Cerebellar cortex (tissue), 1 donor: ENCODE results near the gene HOXA3.

Source experiments
- DNase-seq: peaks from one replicate; pipeline ENCODE4 v3.0.0-alpha.2; 2015; ENCODE audit warnings: low spot score

HOXA3 gene

DNA sequence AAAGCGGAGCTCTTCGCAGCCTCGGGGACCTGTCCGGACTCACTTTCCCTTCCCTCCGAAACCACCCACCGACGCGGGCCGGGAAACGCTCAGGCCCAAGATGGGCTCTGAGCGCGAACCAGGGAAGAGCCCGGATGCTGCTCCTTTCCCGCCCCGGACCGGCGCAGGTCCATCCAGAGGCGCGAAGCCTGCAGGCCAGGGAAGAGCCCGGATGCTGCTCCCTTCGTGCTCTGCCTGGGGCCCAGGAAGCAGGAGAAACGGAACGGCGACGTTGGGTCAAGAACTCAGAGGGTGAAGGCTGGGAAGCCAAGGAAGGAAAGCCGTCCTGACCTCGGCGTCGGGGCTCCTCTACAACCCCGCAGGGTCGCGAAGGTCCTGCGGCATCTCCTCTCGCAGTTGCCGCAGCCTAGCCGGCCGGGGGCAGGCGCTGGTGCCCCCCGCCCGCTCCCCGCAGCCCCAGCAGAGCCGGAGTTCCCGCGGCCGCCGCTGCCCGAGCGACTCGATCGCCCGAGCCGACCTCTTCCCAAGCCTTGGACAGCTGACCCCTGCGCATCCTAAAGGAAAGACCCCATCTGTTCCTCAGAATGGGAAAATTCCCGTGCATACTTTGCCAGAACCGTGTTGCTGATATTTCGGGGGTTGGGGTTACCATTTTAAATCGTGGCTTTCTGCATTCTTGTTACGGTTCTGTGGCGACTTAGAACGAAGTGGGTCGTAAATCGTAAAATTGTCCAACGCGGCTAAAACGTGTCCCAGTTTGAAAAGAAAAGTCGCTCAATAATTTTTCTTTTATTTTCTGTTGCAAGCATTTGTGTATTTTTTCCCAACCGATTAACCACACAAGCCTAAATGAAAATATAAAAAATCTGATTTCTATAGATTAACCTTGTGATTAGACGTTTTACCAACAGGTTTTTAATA, 64.1 kb downstream of the HOXA3 start:
- no peak for DNase-seq

- no peak for DNase-seq
Observed at GRCh38 chr7:27083646-27084045, 68.7 kb downstream of the HOXA3 start.

DNA sequence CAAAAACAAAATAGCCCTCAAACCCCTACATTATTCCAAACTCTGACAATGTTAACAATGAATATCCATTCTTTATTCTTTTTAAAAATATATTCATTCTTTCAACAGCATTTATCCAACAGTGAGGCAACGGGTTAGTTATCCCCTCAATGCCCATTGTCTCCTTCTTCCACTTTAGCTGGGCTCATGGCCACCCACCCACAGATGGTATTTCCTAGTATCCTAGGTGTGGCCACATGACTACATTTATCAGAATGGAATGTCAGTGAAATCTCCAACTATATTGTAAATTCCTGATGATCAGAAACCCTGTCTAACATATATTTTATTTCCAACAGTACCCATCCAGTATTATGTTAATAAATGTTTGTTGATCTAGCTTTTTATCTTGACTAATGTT, 70.2 kb downstream of the HOXA3 start:
- DNase-seq = no peak

GRCh38 chr7:27080844-27081436, 71.4 kb downstream of the HOXA3 start:
- DNase-seq = no peak

- no peak for DNase-seq
Observed at GRCh38 chr7:27079234-27079975, 73.0 kb downstream of the HOXA3 start.

- DNase-seq = no peak
Observed at GRCh38 chr7:27078616-27079233, 73.7 kb downstream of the HOXA3 start.

GRCh38 chr7:27073076-27073475, 79.3 kb downstream of the HOXA3 start:
- DNase-seq = no peak

- no peak for DNase-seq
Observed at GRCh38 chr7:27071622-27072390, 80.6 kb downstream of the HOXA3 start.

DNA sequence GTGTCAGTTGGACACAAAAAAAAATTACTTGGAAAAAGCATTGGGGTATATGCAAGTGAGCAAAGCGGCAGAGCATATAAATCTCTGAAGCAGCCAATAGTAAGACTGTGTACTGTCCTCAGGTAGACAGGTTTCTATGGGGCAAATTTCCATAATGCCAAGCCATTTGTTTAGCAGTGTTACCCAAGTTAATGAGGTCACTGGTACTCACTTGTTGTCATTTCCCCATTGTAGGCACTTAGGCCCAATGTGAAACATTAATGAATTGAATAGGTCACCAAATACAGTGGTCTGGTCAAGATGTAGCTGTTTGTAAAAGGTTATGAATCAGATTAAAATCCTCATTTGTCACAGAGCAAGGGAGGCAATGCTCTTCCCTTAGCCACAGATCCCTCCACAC, 84.1 kb downstream of the HOXA3 start:
- no peak for DNase-seq

DNA sequence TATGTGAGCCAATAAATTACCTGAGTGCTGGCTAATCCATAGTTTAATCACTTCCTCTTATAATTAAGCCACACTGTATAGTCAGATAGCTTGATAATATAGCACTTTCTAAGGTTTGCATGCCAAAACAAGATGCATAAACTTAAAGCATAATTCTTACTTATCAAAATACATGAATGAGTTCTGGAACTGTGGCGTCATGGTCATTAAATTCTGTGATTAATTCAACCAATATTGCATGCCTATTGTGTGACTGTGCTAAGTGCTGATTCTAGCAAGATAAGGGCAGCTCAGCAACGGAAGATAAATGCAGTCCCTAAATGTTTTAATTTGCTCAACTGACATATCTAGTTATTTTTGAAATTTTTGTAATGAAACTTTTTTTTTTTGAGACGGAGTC, 86.2 kb downstream of the HOXA3 start:
- no peak for DNase-seq

DNA sequence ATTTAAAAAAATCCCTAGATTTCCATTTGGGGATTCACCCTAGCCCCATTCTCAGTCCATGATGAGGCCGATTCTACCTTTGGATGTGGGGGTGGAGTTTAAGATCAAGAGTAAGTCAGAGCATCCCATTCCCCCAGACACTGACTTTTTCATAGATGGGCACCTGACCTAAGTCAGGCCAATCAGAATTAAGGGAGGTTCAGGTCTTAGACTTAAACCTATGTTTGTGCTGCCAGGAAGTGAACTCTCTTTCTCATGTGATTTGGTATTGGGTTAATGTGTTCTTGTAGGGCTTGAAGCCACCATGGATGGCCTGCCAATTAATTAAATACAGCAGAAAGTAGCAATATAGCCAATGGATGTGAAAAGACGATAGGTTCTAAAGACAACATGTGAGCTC, 86.7 kb downstream of the HOXA3 start:
- no peak for DNase-seq

DNA sequence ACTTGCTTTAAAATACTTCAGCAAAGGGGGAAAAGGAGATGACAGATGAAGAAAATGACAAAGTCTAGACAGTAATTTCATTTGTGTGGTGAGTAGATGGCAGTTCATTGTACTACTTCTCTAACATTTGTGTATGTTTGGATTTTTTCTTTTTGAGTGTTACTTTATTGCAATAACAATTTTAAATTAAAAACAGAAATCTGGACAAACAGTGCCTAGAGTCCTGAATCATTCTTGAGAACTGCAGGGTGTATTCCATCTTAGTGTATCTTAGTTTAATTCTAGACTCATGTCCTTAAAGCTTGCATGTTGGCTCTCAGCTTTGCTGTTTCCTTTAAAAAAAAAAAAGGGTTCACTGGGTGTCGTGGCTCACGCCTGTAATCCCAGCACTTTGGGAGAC, 87.7 kb downstream of the HOXA3 start:
- DNase-seq = no peak

GRCh38 chr7:27064159-27064558, 88.2 kb downstream of the HOXA3 start:
- no peak for DNase-seq

GRCh38 chr7:27062946-27063345, 89.4 kb downstream of the HOXA3 start:
- DNase-seq = no peak
